ENCODE measurements around the gene OLA1. TPM values are rescaled to one million over a fixed set of nuclear protein-coding genes. Genes with fewer than 3 reads are reported as not detected.

OLA1 gene
- polyA plus RNA-seq, 6 donors from 2014 or later: 58.1 to 77.6 (median 67.1) TPM

DNA sequence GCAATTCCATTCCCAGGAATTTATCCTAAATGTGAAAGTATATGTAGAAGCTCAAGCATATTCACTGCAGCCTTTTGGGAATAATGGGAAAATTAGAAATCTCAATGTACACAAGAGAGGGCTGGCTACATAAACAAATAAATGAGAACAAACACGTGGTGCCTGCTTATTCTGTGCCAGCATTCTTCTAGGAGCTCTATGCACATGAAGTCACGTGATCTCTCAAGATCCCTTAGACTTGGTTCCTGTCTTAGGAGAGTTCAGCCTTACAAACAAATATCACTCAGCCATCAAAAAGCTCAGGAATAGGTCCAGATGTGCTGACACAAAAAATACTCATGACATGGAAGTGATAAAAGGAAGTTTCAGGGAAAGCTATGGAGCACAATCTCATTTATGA lies 190.3 kb downstream of the OLA1 start:
- peaks cover 11 to 21% of the 10 kb centered on the region in 2 donors for H3K36me3 Mint-ChIP-seq
- no peak overlapping the region for H3K4me3 Mint-ChIP-seq
- peaks cover 4 to 7% (median 6%) of the 10 kb centered on the region in 3 donors for H3K4me1 Mint-ChIP-seq
- no peak for DNase-seq
- peaks cover 3 to 40% (median 31%) of the 10 kb centered on the region in 3 donors for H3K27me3 Mint-ChIP-seq
- no peak overlapping the region for H3K27ac Mint-ChIP-seq
- ATAC-seq (ENCODE audit: low read depth in 2 of 2): no peak
- H3K9me3 Mint-ChIP-seq: peaks cover 5 to 25% (median 15%) of the 10 kb centered on the region in 7 donors

DNA sequence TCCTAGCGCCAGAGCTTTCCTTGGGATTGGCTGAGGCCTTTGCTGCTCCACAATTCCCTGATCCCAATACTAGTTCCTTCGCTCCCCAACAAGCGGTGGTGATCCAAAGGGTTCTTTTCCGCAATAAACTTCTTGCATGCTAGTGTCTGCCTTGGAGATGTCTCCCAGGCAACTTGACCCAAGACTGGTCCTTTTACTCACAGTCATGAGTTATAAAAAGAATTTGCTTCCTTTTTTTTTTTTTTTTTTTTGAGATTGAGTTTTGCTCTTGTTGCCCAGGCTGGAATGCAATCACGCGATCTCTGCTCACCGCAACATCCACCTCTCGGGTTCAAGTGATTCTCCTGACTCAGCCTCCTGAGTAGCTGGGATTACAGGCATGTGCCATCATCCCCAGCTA lies 193.4 kb downstream of the OLA1 start:
- Mint-ChIP-seq H3K27ac (no peak overlapping the region), H3K36me3 (peaks cover 11 to 20% of the 10 kb centered on the region in 2 donors), H3K27me3 (peaks cover 12 to 38% (median 37%) of the 10 kb centered on the region in 3 donors), H3K4me1 (peaks cover 4 to 6% (median 5%) of the 10 kb centered on the region in 3 donors), H3K4me3 (no peak overlapping the region), H3K9me3 (peaks cover 5 to 24% (median 15%) of the 10 kb centered on the region in 7 donors)
- ATAC-seq (ENCODE audit: low read depth in 2 of 2) (no peak), DNase-seq (no peak)

DNA sequence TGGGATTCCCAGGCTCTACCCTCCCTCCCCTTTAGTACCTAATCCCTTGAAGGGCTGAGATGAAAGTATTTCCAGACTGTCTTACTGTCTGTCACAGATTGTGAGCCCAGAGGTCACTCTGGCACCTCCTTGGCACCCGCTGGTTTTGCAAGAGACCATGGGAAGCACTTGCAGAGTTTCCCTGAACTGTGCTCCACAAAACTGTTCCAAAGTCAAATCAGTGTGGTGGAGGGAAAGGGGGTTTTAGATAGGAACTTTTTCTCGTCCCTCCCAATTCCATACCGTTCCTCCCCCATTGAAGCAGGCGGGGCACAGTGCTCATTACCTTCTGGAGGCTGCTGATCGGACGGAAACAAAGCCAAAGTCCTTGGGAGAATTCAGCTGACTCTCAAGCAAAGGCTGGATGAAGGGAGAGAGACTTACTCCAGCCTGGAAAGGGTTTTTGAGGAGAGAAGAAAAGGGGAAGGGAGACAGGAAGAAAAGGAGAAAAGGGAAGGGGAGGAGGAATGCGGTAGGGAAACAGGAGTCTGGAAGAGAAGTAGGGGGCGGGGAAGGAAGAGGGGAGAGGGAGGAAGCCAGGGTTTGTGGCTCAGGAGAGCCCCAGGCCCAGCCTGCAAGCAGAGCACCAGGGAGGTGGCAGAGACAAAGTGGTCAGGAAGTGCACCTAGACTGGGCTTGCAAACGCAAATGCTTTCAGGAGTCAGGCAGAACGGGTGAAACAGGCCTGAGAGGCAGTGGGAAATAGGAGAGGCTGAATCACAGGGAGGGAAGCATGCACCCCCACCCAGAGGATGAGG lies 194.8 kb downstream of the OLA1 start:
- Mint-ChIP-seq H3K27me3 (peaks cover 9 to 34% (median 26%) of the 10 kb centered on the region in 3 donors), H3K4me1 (no peaks in the 10 kb centered on the region), H3K27ac (no peak overlapping the region), H3K9me3 (peaks cover 2 to 12% (median 7%) of the 10 kb centered on the region in 7 donors), H3K36me3 (peaks cover 0 to 8% of the 10 kb centered on the region in 2 donors), H3K4me3 (no peak overlapping the region)
- ATAC-seq (ENCODE audit: low read depth in 2 of 2) (no peak), DNase-seq (no peak)

DNA sequence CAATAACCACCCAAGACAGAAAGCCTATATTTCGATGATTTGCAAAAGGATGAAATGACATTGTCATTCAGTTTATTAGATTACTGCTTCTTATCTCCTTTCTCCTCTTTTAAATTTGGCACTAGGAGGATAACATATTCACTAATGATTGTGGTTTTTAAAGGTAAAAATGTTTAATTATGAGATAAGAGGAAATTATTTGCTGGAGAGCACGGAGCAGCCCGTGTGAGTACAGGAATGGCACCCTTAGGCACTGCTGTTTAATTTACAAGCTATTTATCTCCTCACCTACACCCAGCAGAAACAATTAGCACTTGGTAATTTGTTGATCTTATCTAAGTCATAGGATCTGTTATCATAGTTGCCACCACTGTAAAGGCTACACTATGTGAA lies 195.8 kb downstream of the OLA1 start:
- peaks cover 0 to 8% of the 10 kb centered on the region in 2 donors for H3K36me3 Mint-ChIP-seq

DNA sequence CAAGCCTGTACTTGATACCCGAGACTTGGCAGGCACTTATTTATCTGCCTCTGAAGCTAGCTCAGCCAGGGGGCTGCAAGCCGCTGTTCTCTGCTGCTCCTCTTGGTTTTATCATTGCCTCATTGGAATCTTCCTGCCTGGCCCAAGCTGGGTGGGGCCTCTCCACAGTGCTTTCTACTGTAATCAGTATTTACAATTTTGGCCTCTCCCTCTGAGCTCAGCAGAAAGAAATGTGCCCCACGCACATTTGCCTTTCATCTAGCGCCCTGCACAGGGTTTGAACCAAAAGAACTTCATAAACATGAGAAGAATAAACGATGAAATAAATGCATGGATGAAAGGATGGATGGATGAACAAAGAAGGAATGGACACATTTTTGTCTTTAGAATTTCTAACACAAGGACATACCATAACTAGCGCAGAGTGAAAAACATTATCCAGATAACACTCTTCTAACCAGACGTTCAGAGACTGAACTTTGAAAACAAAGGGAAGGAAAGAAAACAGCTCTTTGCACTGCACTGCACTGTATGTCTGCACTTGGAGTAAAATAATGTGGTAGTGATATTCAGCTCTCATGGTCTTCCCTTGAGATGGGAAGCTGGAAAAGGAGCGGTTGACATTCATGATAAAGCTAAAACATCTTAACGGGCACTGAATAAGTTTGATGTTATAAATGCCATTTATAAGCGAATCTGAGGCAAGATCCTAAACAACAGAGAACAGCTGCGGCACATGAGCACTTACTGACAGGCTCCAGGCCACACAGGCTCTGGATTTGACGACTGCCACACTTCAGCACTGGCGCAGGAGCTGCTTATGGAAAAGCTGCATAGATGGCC lies 196.4 kb downstream of the OLA1 start:
- H3K4me1 Mint-ChIP-seq: no peaks in the 10 kb centered on the region
- ATAC-seq (ENCODE audit: low read depth in 2 of 2) (no peak), DNase-seq (no peak)
- no peak overlapping the region for H3K27ac Mint-ChIP-seq
- H3K4me3 Mint-ChIP-seq: peak overlapping the region in 1 of 8 donors; percentile 11
- peaks cover 12 to 28% (median 18%) of the 10 kb centered on the region in 3 donors for H3K27me3 Mint-ChIP-seq
- H3K9me3 Mint-ChIP-seq: peaks cover 0 to 5% (median 2%) of the 10 kb centered on the region in 7 donors
- peaks cover 0 to 8% of the 10 kb centered on the region in 2 donors for H3K36me3 Mint-ChIP-seq

More for the DNA sequence above, 195.8 kb downstream of the OLA1 start:
- ATAC-seq (ENCODE audit: low read depth in 2 of 2): no peak
- Mint-ChIP-seq H3K4me1 (no peaks in the 10 kb centered on the region), H3K27me3 (peaks cover 9 to 28% (median 18%) of the 10 kb centered on the region in 3 donors), H3K4me3 (no peak overlapping the region), H3K27ac (no peak overlapping the region), H3K9me3 (peaks cover 0 to 5% (median 3%) of the 10 kb centered on the region in 7 donors)
- DNase-seq: no peak

DNA sequence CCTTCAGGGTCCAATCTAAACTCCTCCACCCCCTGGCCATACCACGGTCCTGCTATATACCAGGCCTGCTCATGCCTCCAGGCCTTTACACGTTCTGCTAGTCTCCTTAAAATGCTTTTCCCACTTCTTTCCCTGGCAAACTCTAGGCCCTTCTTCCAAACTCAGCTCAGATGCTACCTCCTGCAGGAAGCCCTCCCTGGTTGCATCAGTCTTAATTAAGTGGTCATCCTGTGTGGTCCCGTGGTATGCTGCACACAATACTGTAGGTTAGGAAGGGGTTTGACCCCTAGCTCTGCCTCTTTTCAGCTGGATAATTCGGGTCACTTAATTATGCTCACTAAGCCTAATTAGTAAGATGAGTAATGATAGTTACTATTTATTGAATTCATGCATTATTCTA lies 197.3 kb downstream of the OLA1 start:
- peak overlapping the region in 1 of 6 donors; percentile 4 for H3K27ac Mint-ChIP-seq

DNA sequence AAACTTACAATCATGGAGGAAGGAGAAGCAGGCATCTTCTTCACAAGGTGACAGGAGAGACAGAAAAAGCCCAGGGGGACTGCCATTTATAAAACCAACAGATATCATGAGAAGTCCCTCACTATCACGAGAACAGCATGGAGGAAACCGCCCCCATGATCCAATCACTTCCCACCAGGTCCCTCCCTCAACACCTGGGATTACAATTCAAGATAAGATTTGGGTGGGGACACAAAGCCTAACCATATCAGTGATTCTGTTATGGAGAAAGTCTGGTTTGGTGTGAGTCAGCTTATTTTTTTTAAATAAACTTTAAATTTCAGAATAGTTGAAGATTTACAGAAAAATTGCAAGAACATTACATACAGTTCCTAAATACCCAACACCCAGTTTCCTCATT lies 198.4 kb downstream of the OLA1 start:
- no peaks in the 10 kb centered on the region for H3K36me3 Mint-ChIP-seq
- H3K9me3 Mint-ChIP-seq: peaks cover 0 to 6% (median 0%) of the 10 kb centered on the region in 7 donors
- DNase-seq (no peak), ATAC-seq (ENCODE audit: low read depth in 2 of 2) (no peak)
- H3K4me3 Mint-ChIP-seq: no peak overlapping the region
- no peak overlapping the region for H3K27ac Mint-ChIP-seq
- H3K27me3 Mint-ChIP-seq: peaks cover 9 to 22% (median 12%) of the 10 kb centered on the region in 3 donors
- no peaks in the 10 kb centered on the region for H3K4me1 Mint-ChIP-seq

More for the DNA sequence above, 197.3 kb downstream of the OLA1 start:
- H3K9me3 Mint-ChIP-seq: peaks cover 0 to 5% (median 2%) of the 10 kb centered on the region in 7 donors
- no peaks in the 10 kb centered on the region for H3K4me1 Mint-ChIP-seq
- H3K27me3 Mint-ChIP-seq: peaks cover 12 to 28% (median 15%) of the 10 kb centered on the region in 3 donors
- DNase-seq (no peak), ATAC-seq (ENCODE audit: low read depth in 2 of 2) (no peak)
- H3K36me3 Mint-ChIP-seq: peaks cover 0 to 5% of the 10 kb centered on the region in 2 donors
- no peak overlapping the region for H3K4me3 Mint-ChIP-seq

DNA sequence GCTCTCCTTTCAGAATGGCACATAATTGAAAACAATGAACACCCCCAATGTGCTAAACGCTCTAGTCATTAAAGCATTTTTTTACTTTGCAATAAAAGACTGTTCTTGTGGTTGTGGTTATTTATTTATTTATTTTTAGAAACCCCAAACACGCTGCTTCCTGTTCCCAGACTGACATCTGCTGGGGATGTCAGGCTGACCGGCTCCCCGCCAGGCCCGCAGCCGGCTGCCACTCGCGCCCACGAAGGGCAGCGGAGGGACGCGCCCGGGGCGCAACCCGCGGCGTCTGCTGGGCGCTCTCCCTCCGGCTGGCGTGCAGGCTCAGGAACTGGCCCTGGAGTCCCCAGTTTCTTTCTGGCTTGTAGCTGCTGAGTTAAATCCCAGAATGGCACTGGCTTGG lies 200.1 kb downstream of the OLA1 start:
- Mint-ChIP-seq H3K27me3 (peaks cover under 1 to 14% (median 12%) of the 10 kb centered on the region in 3 donors), H3K9me3 (peaks cover 0 to 7% (median 0%) of the 10 kb centered on the region in 7 donors), H3K27ac (no peak overlapping the region), H3K36me3 (no peaks in the 10 kb centered on the region), H3K4me3 (no peak overlapping the region), H3K4me1 (no peaks in the 10 kb centered on the region)
- no peak for ATAC-seq (ENCODE audit: low read depth in 2 of 2)
- no peak for DNase-seq

DNA sequence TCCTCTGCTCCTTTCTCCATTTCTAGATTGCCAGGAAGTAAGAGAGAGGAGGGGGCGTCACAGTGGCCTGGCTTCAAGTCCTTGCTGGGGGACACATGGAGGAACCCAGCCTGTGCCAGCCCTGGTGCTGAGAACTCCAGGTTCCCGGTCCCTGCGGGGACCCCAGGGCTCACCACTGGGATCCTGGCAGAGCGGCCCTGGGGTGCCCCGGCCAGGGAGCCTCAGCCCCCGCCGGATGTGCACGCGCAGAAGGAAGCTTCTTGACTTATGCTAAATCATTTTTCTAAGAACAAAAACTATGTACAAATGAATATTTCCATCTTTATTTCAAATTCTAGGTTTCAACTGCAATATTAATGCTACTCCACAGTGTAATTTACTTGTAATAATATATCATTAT lies 200.6 kb downstream of the OLA1 start:
- Mint-ChIP-seq H3K9me3 (peaks cover 0 to 7% (median 0%) of the 10 kb centered on the region in 7 donors), H3K36me3 (no peaks in the 10 kb centered on the region), H3K4me3 (no peak overlapping the region), H3K4me1 (no peaks in the 10 kb centered on the region), H3K27me3 (peaks cover 0 to 13% (median 10%) of the 10 kb centered on the region in 3 donors), H3K27ac (no peak overlapping the region)
- no peak for DNase-seq
- ATAC-seq (ENCODE audit: low read depth in 2 of 2): no peak

DNA sequence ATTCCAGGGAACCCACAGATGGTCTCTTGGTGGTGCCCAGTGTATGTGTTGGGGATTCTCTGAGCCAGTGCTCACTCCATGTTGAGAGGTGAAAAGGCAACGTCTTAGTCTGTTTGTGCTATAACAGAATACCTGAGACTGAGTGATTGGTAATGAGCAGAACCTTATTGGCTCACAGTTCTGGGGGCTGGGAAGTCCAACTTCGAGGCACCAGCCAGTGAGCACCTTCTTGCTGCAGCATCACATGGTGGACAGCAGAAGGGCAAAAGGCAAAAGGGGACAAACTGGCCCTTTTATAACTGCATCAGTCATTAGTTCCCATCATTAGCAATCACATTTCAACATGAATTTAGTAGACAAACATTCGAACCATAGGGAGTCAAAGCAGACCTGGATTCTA lies 202.2 kb downstream of the OLA1 start:
- Mint-ChIP-seq H3K27me3 (peaks cover 0 to 6% (median 4%) of the 10 kb centered on the region in 3 donors), H3K36me3 (no peaks in the 10 kb centered on the region), H3K9me3 (peaks cover 0 to 7% (median 0%) of the 10 kb centered on the region in 7 donors), H3K4me3 (peak overlapping the region in 1 of 8 donors; percentile 41), H3K27ac (no peak overlapping the region), H3K4me1 (no peaks in the 10 kb centered on the region)
- ATAC-seq (ENCODE audit: low read depth in 2 of 2) (no peak), DNase-seq (no peak)

DNA sequence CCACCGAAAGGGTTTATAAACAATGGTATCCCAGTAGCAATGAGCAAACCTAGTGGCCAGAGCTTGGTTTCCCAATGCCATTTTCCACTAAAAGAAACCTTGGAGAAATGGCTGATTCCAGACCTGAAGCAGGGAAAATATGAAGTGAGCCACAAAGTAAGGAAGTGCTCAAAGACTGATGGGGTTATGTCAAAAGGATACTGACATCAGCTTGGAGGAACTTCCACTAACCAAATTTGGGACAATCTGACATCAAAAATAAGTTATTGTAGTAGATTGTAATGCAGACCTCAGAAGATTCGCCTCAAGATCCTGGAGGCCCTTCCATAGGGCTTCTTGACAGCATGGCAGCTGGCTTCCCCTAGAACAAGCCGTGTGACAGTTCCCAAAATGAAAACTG lies 203.8 kb downstream of the OLA1 start:
- DNase-seq (no peak), ATAC-seq (ENCODE audit: low read depth in 2 of 2) (no peak)
- H3K36me3 Mint-ChIP-seq: no peaks in the 10 kb centered on the region
- H3K27me3 Mint-ChIP-seq: peaks cover 0 to 5% (median 4%) of the 10 kb centered on the region in 3 donors
- no peak overlapping the region for H3K4me3 Mint-ChIP-seq
- H3K27ac Mint-ChIP-seq: no peak overlapping the region
- H3K4me1 Mint-ChIP-seq: peaks cover 5 to 8% (median 6%) of the 10 kb centered on the region in 3 donors
- peaks cover 0 to 7% (median 0%) of the 10 kb centered on the region in 7 donors for H3K9me3 Mint-ChIP-seq

DNA sequence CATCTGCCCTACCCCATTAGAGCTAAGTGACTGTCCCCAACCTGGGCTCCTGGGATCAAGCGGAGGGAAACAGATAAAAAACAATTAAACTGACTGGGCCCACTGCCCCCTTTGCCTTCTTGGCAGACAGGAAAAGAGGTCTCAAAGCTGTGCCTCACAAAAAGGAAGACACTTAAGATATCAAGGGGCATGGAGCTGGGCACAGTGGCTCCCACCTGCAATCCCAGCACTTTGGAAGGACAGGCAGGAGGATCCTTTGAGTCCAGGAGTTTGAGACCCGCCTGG lies 208.0 kb downstream of the OLA1 start:
- Mint-ChIP-seq H3K9me3 (peaks cover 0 to 3% (median 0%) of the 10 kb centered on the region in 7 donors), H3K27ac (peak overlapping the region in 1 of 6 donors; percentile 96), H3K36me3 (no peaks in the 10 kb centered on the region), H3K4me1 (peaks cover 8 to 19% (median 14%) of the 10 kb centered on the region in 3 donors), H3K4me3 (no peak overlapping the region), H3K27me3 (peaks cover 0 to 9% (median 0%) of the 10 kb centered on the region in 3 donors)
- ATAC-seq (ENCODE audit: low read depth in 2 of 2) (no peak), DNase-seq (no peak)
